ENCODE results near the gene ZNF385B. TPM values are rescaled to one million over a fixed set of nuclear protein-coding genes. Genes with fewer than 3 reads are reported as not detected.

Gene ZNF385B
- total and polyA plus RNA-seq, 9 donors, result 3.9 to 17.1 (median 12.5) TPM

GRCh38 chr2:179581605-179582004 is 279.8 kb downstream of the ZNF385B start:
- Histone ChIP-seq H3K27me3 (ENCODE audit: control insufficient read depth, insufficient read depth, low read length) (no peaks in the 10 kb centered on the region), H3K9me3 (replicated peaks; ENCODE audit: control insufficient read depth, low read depth, low read length) (no peaks in the 10 kb centered on the region), H3K4me3 (ENCODE audit: low read length) (no peak overlapping the region), H3K4me1 (ENCODE audit: control insufficient read depth, insufficient read depth, low read length) (peaks cover 2% of the 10 kb centered on the region), H3K36me3 (ENCODE audit: control insufficient read depth, insufficient read depth, low read length) (no peaks in the 10 kb centered on the region), H3K27ac (ENCODE audit: low read length) (no peak overlapping the region)
- no CpG with 5 or more reads among the region's 1 CpG for whole genome bisulfite sequencing (ENCODE audit: insufficient coverage)
- no peak for DNase-seq

GRCh38 chr2:179580378-179581146 is 280.9 kb downstream of the ZNF385B start:
- Histone ChIP-seq H3K27ac (ENCODE audit: low read length) (no peak overlapping the region), H3K36me3 (ENCODE audit: control insufficient read depth, insufficient read depth, low read length) (no peaks in the 10 kb centered on the region), H3K4me3 (ENCODE audit: low read length) (no peak overlapping the region), H3K4me1 (ENCODE audit: control insufficient read depth, insufficient read depth, low read length) (peaks cover 2% of the 10 kb centered on the region), H3K27me3 (ENCODE audit: control insufficient read depth, insufficient read depth, low read length) (no peaks in the 10 kb centered on the region), H3K9me3 (replicated peaks; ENCODE audit: control insufficient read depth, low read depth, low read length) (no peaks in the 10 kb centered on the region)
- WGBS (ENCODE audit: insufficient coverage), result 35% methylated on average over 2 of the region's 4 CpGs
- DNase-seq, result peak; percentile 32

DNA sequence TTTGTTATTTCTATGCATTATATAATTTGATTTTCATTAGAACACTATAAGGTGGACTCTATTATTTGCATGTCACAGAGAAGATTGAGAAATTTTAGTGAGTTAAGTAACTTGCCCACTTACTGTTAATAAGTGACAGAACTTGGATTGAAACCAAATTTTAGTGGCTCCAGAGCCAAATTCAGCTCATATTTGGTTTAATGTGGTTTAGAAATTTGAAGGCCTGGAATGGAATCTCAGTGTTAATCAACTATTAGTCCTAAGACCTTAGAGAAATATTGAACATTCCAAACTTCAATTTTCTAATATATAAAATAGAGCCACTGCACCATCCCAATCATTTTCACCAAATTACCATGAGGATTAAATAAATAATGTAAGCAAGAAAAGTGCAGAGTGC is 281.6 kb downstream of the ZNF385B start:
- H3K36me3 ChIP-seq (ENCODE audit: control insufficient read depth, insufficient read depth, low read length), result no peaks in the 10 kb centered on the region
- no peaks in the 10 kb centered on the region for H3K27me3 ChIP-seq (ENCODE audit: control insufficient read depth, insufficient read depth, low read length)
- DNase-seq, result no peak
- H3K9me3 ChIP-seq (replicated peaks; ENCODE audit: control insufficient read depth, low read depth, low read length), result no peaks in the 10 kb centered on the region
- no peak overlapping the region for H3K4me3 ChIP-seq (ENCODE audit: low read length)
- H3K4me1 ChIP-seq (ENCODE audit: control insufficient read depth, insufficient read depth, low read length), result peaks cover 2% of the 10 kb centered on the region
- no peak overlapping the region for H3K27ac ChIP-seq (ENCODE audit: low read length)

GRCh38 chr2:179578171-179578916 is 283.1 kb downstream of the ZNF385B start:
- Histone ChIP-seq H3K4me3 (ENCODE audit: low read length) (no peak overlapping the region), H3K4me1 (ENCODE audit: control insufficient read depth, insufficient read depth, low read length) (peaks cover 2% of the 10 kb centered on the region), H3K27me3 (ENCODE audit: control insufficient read depth, insufficient read depth, low read length) (no peaks in the 10 kb centered on the region), H3K36me3 (ENCODE audit: control insufficient read depth, insufficient read depth, low read length) (no peaks in the 10 kb centered on the region), H3K27ac (ENCODE audit: low read length) (no peak overlapping the region), H3K9me3 (replicated peaks; ENCODE audit: control insufficient read depth, low read depth, low read length) (no peaks in the 10 kb centered on the region)
- WGBS (ENCODE audit: insufficient coverage), result no CpG with 5 or more reads among the region's 2 CpGs
- no peak for DNase-seq

DNA sequence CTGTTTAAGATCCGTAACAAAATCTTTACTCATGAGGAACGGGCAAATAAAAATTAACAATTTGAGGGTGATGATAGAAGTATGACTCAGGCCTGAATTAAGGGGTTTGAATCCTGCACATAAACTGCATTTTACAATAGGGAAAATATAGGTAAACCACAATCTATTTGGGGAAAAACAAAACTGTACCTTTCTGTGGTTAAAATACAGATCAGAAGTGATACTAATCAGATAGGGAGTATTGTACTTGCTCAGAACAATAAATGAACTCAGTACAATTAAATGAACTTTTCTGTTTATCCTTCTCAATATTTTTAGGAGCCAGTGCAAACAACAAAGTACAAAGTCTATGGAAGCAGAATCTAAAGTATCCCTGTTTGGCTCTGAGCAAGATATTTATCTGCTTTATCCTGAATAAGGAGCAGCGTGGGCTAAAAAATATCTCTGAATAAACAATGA is 287.3 kb downstream of the ZNF385B start:
- DNase-seq, result no peak
- H3K36me3 ChIP-seq (ENCODE audit: control insufficient read depth, insufficient read depth, low read length), result no peaks in the 10 kb centered on the region
- H3K27ac ChIP-seq (ENCODE audit: low read length), result no peak overlapping the region
- no peaks in the 10 kb centered on the region for H3K27me3 ChIP-seq (ENCODE audit: control insufficient read depth, insufficient read depth, low read length)
- no peaks in the 10 kb centered on the region for H3K4me1 ChIP-seq (ENCODE audit: control insufficient read depth, insufficient read depth, low read length)
- H3K9me3 ChIP-seq (replicated peaks; ENCODE audit: control insufficient read depth, low read depth, low read length), result no peaks in the 10 kb centered on the region
- H3K4me3 ChIP-seq (ENCODE audit: low read length), result no peak overlapping the region
- no CpG with 5 or more reads among the region's 3 CpGs for WGBS (ENCODE audit: insufficient coverage)

GRCh38 chr2:179572544-179572943 is 288.9 kb downstream of the ZNF385B start:
- no peaks in the 10 kb centered on the region for H3K4me1 ChIP-seq (ENCODE audit: control insufficient read depth, insufficient read depth, low read length)
- H3K27me3 ChIP-seq (ENCODE audit: control insufficient read depth, insufficient read depth, low read length), result no peaks in the 10 kb centered on the region
- no CpG with 5 or more reads among the region's 2 CpGs for WGBS (ENCODE audit: insufficient coverage)
- no peaks in the 10 kb centered on the region for H3K36me3 ChIP-seq (ENCODE audit: control insufficient read depth, insufficient read depth, low read length)
- no peaks in the 10 kb centered on the region for H3K9me3 ChIP-seq (replicated peaks; ENCODE audit: control insufficient read depth, low read depth, low read length)
- H3K4me3 ChIP-seq (ENCODE audit: low read length), result no peak overlapping the region
- H3K27ac ChIP-seq (ENCODE audit: low read length), result no peak overlapping the region
- DNase-seq, result no peak

DNA sequence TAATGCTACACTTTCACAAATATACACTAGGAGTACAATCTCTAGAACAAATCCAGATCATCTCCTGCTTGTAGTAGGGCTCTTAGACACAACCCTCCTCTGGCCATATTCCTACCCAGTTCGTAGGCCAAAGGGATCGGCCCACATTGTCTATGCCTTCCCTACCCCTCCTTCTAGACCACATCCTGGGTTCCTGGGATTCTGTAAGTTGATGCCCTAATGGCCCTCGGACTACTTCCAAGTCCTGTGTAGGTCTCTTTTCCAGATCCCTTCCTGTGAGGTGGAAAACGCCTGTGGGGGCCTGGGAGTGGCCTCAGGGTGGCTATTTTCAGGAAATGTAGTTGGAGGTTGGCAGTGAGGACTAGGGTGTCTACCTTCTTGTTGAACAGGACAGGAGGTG is 289.7 kb downstream of the ZNF385B start:
- Histone ChIP-seq H3K27me3 (ENCODE audit: control insufficient read depth, insufficient read depth, low read length) (no peaks in the 10 kb centered on the region), H3K27ac (ENCODE audit: low read length) (no peak overlapping the region)
- WGBS (ENCODE audit: insufficient coverage), result 81% methylated on average over 2 of the region's 4 CpGs

DNA sequence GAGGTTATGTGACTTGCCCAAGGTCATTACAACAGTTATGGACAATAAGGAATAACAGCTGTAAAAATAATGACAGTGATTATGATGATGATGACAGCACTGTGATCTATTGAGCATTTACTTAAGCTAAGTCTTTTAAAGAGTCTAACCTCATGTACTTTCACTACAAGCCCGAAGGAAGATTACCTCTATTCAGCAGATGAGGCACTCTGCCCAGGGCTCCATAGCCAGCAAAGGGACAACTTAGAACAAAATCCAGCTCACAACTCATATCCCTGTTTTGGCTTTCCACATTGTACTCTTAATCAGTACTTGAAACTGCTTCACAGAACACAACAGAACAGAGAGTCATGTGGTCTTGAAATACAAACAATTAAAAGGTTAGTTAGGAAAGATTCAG is 290.2 kb downstream of the ZNF385B start:
- no peak overlapping the region for H3K27ac ChIP-seq (ENCODE audit: low read length)
- WGBS (ENCODE audit: insufficient coverage), result 80% methylated on average over 1 of the region's 1 CpG
- no peaks in the 10 kb centered on the region for H3K4me1 ChIP-seq (ENCODE audit: control insufficient read depth, insufficient read depth, low read length)
- no peaks in the 10 kb centered on the region for H3K9me3 ChIP-seq (replicated peaks; ENCODE audit: control insufficient read depth, low read depth, low read length)
- no peaks in the 10 kb centered on the region for H3K27me3 ChIP-seq (ENCODE audit: control insufficient read depth, insufficient read depth, low read length)
- DNase-seq, result no peak
- H3K4me3 ChIP-seq (ENCODE audit: low read length), result no peak overlapping the region
- no peaks in the 10 kb centered on the region for H3K36me3 ChIP-seq (ENCODE audit: control insufficient read depth, insufficient read depth, low read length)

More for the DNA sequence above, 289.7 kb downstream of the ZNF385B start:
- Histone ChIP-seq H3K4me1 (ENCODE audit: control insufficient read depth, insufficient read depth, low read length) (no peaks in the 10 kb centered on the region), H3K4me3 (ENCODE audit: low read length) (no peak overlapping the region), H3K36me3 (ENCODE audit: control insufficient read depth, insufficient read depth, low read length) (no peaks in the 10 kb centered on the region), H3K9me3 (replicated peaks; ENCODE audit: control insufficient read depth, low read depth, low read length) (no peaks in the 10 kb centered on the region)
- DNase-seq, result no peak

GRCh38 chr2:179569831-179570233 is 291.6 kb downstream of the ZNF385B start:
- no peaks in the 10 kb centered on the region for H3K4me1 ChIP-seq (ENCODE audit: control insufficient read depth, insufficient read depth, low read length)
- no peak overlapping the region for H3K4me3 ChIP-seq (ENCODE audit: low read length)
- peak; percentile 15 for DNase-seq
- no peaks in the 10 kb centered on the region for H3K27me3 ChIP-seq (ENCODE audit: control insufficient read depth, insufficient read depth, low read length)
- no peaks in the 10 kb centered on the region for H3K9me3 ChIP-seq (replicated peaks; ENCODE audit: control insufficient read depth, low read depth, low read length)
- no peaks in the 10 kb centered on the region for H3K36me3 ChIP-seq (ENCODE audit: control insufficient read depth, insufficient read depth, low read length)
- no peak overlapping the region for H3K27ac ChIP-seq (ENCODE audit: low read length)
- WGBS (ENCODE audit: insufficient coverage), result no CpG with 5 or more reads among the region's 1 CpG

DNA sequence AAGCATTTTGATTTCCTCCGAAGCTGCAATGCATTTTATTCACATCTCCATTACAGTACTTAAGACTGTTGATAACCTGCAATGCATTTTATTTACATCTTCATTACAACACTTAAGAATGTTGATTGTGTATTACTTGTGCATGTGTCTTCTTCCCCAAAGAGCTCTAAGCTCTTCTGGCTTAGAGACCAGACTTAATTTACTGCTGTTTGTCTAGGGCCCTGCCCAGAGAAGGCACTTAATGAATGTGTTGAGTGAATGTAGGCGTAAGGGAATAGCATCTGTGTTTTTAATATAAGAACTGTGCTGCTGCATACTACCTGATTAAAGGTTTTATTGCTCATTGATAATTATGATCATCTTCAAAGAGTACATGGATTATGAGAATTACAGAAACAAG is 295.6 kb downstream of the ZNF385B start:
- H3K9me3 ChIP-seq (replicated peaks; ENCODE audit: control insufficient read depth, low read depth, low read length), result no peaks in the 10 kb centered on the region
- no peaks in the 10 kb centered on the region for H3K27me3 ChIP-seq (ENCODE audit: control insufficient read depth, insufficient read depth, low read length)
- no peaks in the 10 kb centered on the region for H3K36me3 ChIP-seq (ENCODE audit: control insufficient read depth, insufficient read depth, low read length)
- H3K4me1 ChIP-seq (ENCODE audit: control insufficient read depth, insufficient read depth, low read length), result no peaks in the 10 kb centered on the region
- DNase-seq, result no peak
- H3K4me3 ChIP-seq (ENCODE audit: low read length), result no peak overlapping the region
- no peak overlapping the region for H3K27ac ChIP-seq (ENCODE audit: low read length)
- no CpG with 5 or more reads among the region's 2 CpGs for WGBS (ENCODE audit: insufficient coverage)

All from muscle of leg (tissue), 11 donors.